HG02840 (cell line): ENCODE results near the gene PWP2.
"Not testable (repeated sequence)": the region's sequence is repeated elsewhere in the genome, so short reads cannot be mapped to it uniquely, and the experiment has no call there.

Source experiments
- ATAC-seq: cut with Tn5 transposase; IDR thresholded peaks from one replicate; pipeline ENCODE4 v1.9.1; 2021; ENCODE audit warnings: mild to moderate bottlenecking, moderate library complexity, moderate number of reproducible peaks; ENCODE audit not compliant: unreplicated experiment, low FRiP score

The PWP2 gene

DNA sequence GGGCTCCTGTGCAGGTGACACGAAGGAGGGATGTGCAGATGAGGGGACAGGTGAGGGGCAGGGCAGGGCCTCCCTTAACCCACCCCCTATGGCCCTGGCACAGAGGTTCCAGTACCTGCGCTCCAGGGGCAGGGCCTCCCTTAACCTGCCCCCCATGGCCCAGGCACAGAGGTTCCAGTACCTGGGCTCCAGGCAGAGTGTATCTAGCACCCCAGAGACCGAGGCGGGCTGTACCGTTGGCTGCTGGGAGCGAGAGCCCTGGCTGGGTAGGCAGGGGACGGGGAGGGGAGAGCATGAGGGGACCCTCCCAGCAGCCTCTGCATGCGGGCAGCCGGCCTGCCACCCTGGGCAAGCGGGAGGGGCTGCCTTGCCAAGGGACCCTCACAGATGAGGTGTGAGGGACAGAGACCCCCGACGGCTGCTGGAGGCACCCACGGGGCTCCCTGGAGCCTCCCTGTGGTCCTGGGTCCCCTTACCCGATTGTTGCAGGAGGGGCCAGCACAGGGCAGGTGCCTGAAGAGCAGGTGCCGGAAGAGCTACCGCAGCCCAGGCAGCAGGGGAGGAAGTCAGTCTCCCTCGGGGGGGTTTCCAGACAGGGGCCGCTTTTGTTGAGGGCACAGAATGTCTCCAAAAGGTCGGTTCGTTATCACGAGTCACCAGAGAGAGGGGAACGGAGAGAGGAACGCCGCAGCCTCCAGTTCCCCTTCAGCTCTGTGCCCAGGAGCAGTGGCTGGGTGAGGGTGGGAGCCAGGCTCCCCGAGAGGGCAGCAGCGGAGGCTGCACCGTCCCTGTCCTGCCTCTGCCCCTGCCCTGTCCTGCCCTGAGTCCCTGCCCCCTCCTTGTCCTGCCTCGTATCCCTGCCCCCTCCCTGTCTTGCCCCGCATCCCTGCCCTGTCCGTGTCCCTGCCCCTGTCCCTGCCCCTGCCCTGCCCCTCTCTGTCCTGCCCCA lies 52.4 kb downstream of the PWP2 start:
- ATAC-seq = not testable (repeated sequence)

GRCh38 chr21:44160298-44160672 lies 53.1 kb downstream of the PWP2 start:
- not testable (repeated sequence) for ATAC-seq

GRCh38 chr21:44160821-44161220 lies 53.6 kb downstream of the PWP2 start:
- ATAC-seq = not testable (repeated sequence)

GRCh38 chr21:44163167-44163653 lies 56.0 kb downstream of the PWP2 start:
- not testable (repeated sequence) for ATAC-seq

GRCh38 chr21:44165933-44166332 lies 58.7 kb downstream of the PWP2 start:
- ATAC-seq = not testable (repeated sequence)

- ATAC-seq = not testable (repeated sequence)
Measured at GRCh38 chr21:44167527-44167926, 60.3 kb downstream of the PWP2 start.

- ATAC-seq = not testable (repeated sequence)
Measured at GRCh38 chr21:44170326-44170725, 63.1 kb downstream of the PWP2 start.

DNA sequence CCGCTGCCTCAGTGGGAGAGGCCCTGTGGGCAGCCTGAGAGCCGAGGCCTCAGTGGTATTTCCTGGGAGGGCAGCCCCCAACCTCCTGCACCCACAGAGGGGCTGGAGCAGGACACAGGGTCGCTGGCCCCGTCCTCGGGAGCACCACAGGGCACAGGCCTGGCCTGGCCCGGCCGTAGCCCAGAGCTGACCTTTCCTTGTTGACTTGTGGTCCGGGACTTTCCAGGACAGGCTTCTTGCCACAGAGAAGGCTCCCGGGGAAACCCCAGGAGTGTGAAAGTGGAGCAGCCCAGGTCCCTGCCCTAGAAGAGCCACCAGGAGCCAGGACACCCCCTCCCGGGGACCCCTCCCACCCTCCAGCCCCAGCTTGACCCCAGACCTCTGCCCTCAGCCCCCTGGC lies 63.7 kb downstream of the PWP2 start:
- ATAC-seq = not testable (repeated sequence)

DNA sequence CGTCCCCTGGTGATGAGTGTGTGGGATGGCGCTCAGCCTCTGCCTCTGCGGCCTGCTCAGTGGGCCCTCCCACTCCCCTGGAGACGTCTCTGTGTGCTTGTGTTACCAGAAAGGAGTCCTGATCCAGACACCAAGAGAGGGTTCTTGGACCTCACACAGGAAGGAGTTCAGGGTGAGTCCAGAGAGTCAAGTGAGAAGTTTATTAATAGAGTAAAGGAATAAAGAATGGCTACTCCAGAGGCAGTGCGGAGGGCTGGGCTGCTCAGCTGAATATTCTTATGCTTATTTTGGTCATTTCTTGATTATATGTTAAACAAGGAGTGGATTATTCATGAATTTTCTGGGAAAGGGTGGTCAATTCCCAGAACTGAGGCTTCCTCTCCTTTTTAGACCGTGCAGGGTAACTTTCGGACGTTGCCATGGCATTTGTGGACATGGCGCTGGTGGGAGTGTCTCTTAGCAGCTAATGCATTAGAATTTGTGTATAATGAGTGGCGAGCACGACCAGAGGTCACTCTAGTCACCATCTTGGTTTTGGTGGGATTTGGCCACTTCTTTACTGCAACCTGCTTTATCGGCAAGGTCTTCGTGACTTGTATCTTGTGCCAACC lies 64.9 kb downstream of the PWP2 start:
- not testable (repeated sequence) for ATAC-seq

DNA sequence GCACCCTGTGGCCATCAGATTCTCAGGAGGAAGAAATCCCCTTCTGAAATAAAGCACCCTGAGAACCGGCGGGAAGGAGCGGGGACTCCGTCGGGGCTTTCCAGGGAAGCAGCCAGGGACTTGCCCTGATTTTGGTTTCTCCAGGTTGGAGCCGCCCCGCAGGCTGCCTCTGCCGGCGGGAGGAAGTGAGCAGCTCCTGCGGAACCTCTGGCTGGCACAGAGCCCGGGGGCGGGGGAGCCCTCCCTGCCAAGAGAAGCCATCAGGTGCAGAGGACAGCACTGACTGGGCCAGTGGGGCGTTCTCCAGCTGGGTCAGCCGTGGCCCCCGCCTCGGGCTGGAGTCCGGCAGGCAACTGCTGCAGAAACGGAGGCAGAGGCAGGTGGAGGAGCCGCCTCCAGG lies 65.5 kb downstream of the PWP2 start:
- not testable (repeated sequence) for ATAC-seq

DNA sequence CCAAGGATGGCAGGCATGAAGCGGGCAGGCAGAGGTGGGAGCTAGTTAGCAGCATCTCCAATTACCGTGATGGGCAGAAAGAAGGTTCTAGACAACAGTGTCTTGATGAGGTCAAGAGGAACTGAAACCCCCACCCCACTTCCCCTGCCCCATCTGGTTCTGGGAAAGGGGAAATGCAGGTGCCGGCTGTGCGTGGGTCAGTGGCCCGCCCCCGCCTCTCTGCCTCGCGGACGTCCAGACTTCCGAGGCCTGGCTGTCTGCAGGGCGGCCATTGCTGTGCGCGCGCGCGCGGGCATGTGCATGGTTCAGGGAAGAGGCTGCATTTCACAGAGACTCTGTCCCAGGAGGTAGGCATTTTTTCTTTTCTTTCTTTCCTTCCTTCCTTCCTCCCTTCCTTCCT lies 68.0 kb downstream of the PWP2 start:
- ATAC-seq = not testable (repeated sequence)

DNA sequence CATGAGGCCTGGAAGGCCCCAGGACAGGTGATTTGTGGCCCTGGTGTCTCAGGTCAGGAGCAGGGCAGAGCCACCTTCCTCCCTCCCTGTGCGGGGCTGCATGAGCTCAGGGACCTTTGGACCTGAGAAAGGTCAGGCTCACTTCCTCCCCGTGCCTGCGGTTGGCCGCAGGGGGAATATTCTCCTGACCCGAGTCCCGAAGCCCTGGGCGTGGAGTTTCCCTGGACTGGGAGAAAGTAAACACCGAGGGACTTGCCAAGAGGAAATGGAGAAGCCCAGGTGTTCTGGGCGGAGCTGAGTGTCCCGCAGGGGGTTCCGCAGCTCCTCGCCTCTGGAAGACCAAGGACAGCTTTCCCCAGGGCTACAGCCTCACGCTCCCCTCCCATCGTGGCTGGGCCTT lies 68.9 kb downstream of the PWP2 start:
- ATAC-seq = not testable (repeated sequence)
